Left lung (tissue), 10 donors: Measurements from ENCODE around the gene ETV6. TPM values are rescaled to one million over a fixed set of nuclear protein-coding genes. Genes with fewer than 3 reads are reported as not detected.
A peak's percentile ranks its signal among the peaks of the same experiment; 100 is the strongest.

Source experiments
- ATAC-seq: fragments of 200-7000 bp; cut with Tn5 transposase; one replicate; pipeline ENCODE4 v1.9.1; 2020; ENCODE audit warnings: moderate library complexity
- DNase-seq, 4 donors: peaks; one replicate each; pipeline ENCODE4 v3.0.0-alpha.2; 2013 to 2020
- H3K27ac ChIP-seq, 2 donors: fragments of 200-600 bp; sonication (generic) in 1 of 2; one replicate each; pipeline versions ENCODE4 v1.5.0 to v1.8.0; 2020 to 2021
- H3K27me3 ChIP-seq, 2 donors: fragments of 200-600 bp; sonication (generic) in 1 of 2; one replicate each; pipeline versions ENCODE4 v1.5.0 to v1.8.0; 2020 to 2021
- H3K36me3 ChIP-seq, 2 donors: fragments of 200-600 bp; sonication (generic) in 1 of 2; one replicate each; pipeline versions ENCODE4 v1.5.0 to v1.8.0; 2020 to 2021
- H3K4me1 ChIP-seq, 2 donors: fragments of 200-600 bp; one replicate each; pipeline ENCODE4 v1.8.0; 2021
- H3K4me3 ChIP-seq, 2 donors: fragments of 200-600 bp; sonication (generic) in 1 of 2; one replicate each; pipeline versions ENCODE4 v1.5.0 to v1.8.0; 2020 to 2021; ENCODE audit warnings: mild to moderate bottlenecking in 1 of 2
- H3K9me3 ChIP-seq, 2 donors: fragments of 200-600 bp; sonication (generic) in 1 of 2; one replicate each; pipeline versions ENCODE4 v1.5.0 to v1.8.0; 2020 to 2021
- CTCF ChIP-seq, 2 donors: fragments of 200-600 bp; sonication (generic) in 1 of 2; IDR thresholded peaks; one replicate each; pipeline versions ENCODE4 v1.5.0 to v1.8.0; 2021; ENCODE audit warnings: antibody characterized with exemption in 2 of 2
- intact Hi-C, 2 donors: fragments of 100-400 bp; cut with DNase I; formaldehyde crosslinking; loops; one replicate each; pipeline versions ENCODE4 v1.11.2 to v1.14.2; 2022
- polyA plus RNA-seq, 6 donors: library from polyadenylated mRNA; unstranded; fragments of 120-200 nt; gene quantifications; one replicate each; pipeline ENCODE4 v1.2.1, GENCODE V29; 2013; ENCODE audit not compliant: insufficient read length in 6 of 6
- total RNA-seq, 2 donors: library from RNA; stranded (reverse); fragmentation: NEBNext Ultra II Directional; extraction: Animal tissue kit (Norgen Biotek cat#: 25700); gene quantifications; one replicate each; pipeline ENCODE4 v1.2.1, GENCODE V29; 2021
- donor health status: DM: no; HTN: yes; CAD: no.
- donor health status: DM: no; HTN: no; CAD: no.

Gene ETV6
- total and polyA plus RNA-seq, 8 donors, result 16.0 to 44.7 (median 17.1) TPM

DNA sequence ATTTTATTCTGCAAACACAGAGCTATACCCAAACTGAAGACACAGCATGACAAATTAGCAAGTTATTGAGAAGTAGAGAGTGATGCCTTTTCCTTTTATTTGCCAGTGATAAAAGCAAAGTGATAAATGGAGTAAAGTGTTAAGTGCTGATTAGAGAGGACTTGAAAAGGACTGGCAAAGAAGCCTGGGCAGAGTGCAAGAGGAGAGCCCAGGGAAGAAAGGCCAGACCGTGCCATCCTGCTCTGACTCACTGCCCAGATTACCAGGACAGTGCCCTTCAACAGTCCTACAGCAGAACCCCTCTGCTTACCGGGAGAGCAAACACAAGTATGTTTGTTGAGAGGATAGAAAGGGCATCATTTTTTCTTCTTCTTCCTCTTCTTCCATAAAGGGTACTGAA is 106.5 kb downstream of the ETV6 start:
- H3K9me3 ChIP-seq, result no peaks in the 10 kb centered on the region
- no peak overlapping the region for H3K4me3 ChIP-seq
- intact Hi-C loops, result no loop called here
- H3K27ac ChIP-seq, result peak overlapping the region in 1 of 2 donors; percentile 20
- peaks cover 0 to 82% of the 10 kb centered on the region in 2 donors for H3K4me1 ChIP-seq
- peaks cover 0 to 25% of the 10 kb centered on the region in 2 donors for H3K36me3 ChIP-seq
- DNase-seq (no peak), ATAC-seq (no peak)
- no peaks in the 10 kb centered on the region for H3K27me3 ChIP-seq
- no peak for TF ChIP-seq CTCF (IDR thresholded peaks at IDR 0.05)

- Histone ChIP-seq H3K4me3 (no peak overlapping the region), H3K4me1 (peaks cover 0 to 81% of the 10 kb centered on the region in 2 donors), H3K27ac (no peak overlapping the region), H3K36me3 (peaks cover 0 to 25% of the 10 kb centered on the region in 2 donors), H3K9me3 (no peaks in the 10 kb centered on the region), H3K27me3 (no peaks in the 10 kb centered on the region)
- DNase-seq, result no peak
- intact Hi-C loops, result no loop called here
- no peak for TF ChIP-seq CTCF (IDR thresholded peaks at IDR 0.05)
- ATAC-seq, result no peak
Observed at GRCh38 chr12:11756523-11756922, 107.0 kb downstream of the ETV6 start.

DNA sequence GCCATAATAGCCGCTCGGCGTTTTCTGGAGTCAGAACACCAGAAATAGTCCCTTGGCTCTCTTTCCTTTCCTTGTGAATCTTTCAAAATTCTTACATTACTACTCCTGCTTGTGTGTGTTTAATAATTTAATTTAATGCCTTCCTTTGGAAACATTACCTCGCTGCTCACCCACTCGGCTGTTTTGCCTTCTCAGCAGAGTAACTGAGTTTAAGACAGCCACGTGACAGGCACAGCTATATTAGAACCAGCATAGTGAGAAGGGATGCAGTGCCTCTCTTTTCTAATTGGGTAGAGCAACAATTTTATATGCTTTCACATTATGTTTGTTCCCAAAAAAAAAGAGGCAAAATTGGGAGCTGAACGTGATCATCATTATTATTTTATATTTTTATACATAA is 107.6 kb downstream of the ETV6 start:
- no peak for DNase-seq
- no peak for TF ChIP-seq CTCF (IDR thresholded peaks at IDR 0.05)
- Histone ChIP-seq H3K36me3 (peaks cover 0 to 25% of the 10 kb centered on the region in 2 donors), H3K27me3 (no peaks in the 10 kb centered on the region), H3K4me1 (peaks cover 1 to 81% of the 10 kb centered on the region in 2 donors), H3K27ac (no peak overlapping the region), H3K4me3 (no peak overlapping the region), H3K9me3 (no peaks in the 10 kb centered on the region)
- intact Hi-C loops, result no loop called here
- no peak for ATAC-seq

GRCh38 chr12:11757531-11757930 is 108.1 kb downstream of the ETV6 start:
- H3K36me3 ChIP-seq, result peaks cover 0 to 25% of the 10 kb centered on the region in 2 donors
- no peaks in the 10 kb centered on the region for H3K27me3 ChIP-seq
- ATAC-seq, result no peak
- DNase-seq, result no peak
- H3K27ac ChIP-seq, result peak overlapping the region; percentile 70 to 76
- no peak for TF ChIP-seq CTCF (IDR thresholded peaks at IDR 0.05)
- peaks cover 6 to 81% of the 10 kb centered on the region in 2 donors for H3K4me1 ChIP-seq
- H3K9me3 ChIP-seq, result no peaks in the 10 kb centered on the region
- H3K4me3 ChIP-seq, result no peak overlapping the region
- intact Hi-C loops, result no loop called here

GRCh38 chr12:11758087-11758486 is 108.6 kb downstream of the ETV6 start:
- no peak for TF ChIP-seq CTCF (IDR thresholded peaks at IDR 0.05)
- Histone ChIP-seq H3K4me1 (peaks cover 7 to 81% of the 10 kb centered on the region in 2 donors), H3K27me3 (no peaks in the 10 kb centered on the region), H3K36me3 (peaks cover 0 to 25% of the 10 kb centered on the region in 2 donors), H3K4me3 (no peak overlapping the region), H3K27ac (peak overlapping the region; percentile 70 to 76), H3K9me3 (no peaks in the 10 kb centered on the region)
- ATAC-seq, result no peak
- DNase-seq, result no peak
- intact Hi-C loops, result no loop called here
